ENCODE results near the gene HEPACAM2.

DNA sequence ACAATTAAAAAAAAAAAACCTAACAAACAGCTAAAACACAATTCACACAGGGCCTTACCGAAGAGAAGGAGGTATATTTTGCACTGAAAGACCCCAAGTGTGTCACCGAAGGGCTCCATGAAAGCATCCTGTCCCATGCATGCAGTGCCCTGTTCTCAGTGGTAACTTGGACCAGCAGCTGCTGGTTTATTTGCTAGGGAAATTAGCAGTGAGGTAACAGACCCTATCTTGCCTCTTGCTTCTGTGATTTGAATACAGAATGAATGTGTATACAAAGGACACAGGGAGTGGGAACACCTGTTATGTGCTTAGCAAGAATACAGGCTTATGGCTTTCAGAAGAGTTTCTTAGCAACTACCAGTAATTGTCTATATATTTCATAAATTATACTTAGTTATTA lies at the start of gene HEPACAM2:
- TF ChIP-seq, protein P1, sequence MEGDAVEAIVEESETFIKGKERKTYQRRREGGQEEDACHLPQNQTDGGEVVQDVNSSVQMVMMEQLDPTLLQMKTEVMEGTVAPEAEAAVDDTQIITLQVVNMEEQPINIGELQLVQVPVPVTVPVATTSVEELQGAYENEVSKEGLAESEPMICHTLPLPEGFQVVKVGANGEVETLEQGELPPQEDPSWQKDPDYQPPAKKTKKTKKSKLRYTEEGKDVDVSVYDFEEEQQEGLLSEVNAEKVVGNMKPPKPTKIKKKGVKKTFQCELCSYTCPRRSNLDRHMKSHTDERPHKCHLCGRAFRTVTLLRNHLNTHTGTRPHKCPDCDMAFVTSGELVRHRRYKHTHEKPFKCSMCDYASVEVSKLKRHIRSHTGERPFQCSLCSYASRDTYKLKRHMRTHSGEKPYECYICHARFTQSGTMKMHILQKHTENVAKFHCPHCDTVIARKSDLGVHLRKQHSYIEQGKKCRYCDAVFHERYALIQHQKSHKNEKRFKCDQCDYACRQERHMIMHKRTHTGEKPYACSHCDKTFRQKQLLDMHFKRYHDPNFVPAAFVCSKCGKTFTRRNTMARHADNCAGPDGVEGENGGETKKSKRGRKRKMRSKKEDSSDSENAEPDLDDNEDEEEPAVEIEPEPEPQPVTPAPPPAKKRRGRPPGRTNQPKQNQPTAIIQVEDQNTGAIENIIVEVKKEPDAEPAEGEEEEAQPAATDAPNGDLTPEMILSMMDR (IDR thresholded peaks at IDR 0.05; ENCODE audit: low read length): no peak
- no peak for TF ChIP-seq EZH2 (IDR thresholded peaks at IDR 0.05; ENCODE audit: borderline replicate concordance, low read length)

Data from OCI-LY1 (cell line).